GM19193 (cell line): ENCODE data around the gene KCTD21.

ENCODE experiments used
- POLR2A ChIP-seq: IDR thresholded peaks from 4 replicates; pipeline ENCODE4 v1.6.1; 2011; ENCODE audit not compliant: insufficient read depth, insufficient read length; ENCODE audit errors: extremely low read depth

Gene KCTD21

GRCh38 chr11:78188286-78189173 lies at the start of gene KCTD21, which contains the start of gene USP35:
KCTD21 (minus strand) TSS chr11:78188626; CDS start chr11:78174554, 14,072 bp downstream.
USP35 (plus strand) TSS chr11:78188919; CDS start chr11:78196246, 7,327 bp downstream.
- peak; percentile 50 for TF ChIP-seq POLR2A

GRCh38 chr11:78237293-78238046 lies 49.0 kb upstream of the KCTD21 start:
- TF ChIP-seq POLR2A, result no peak

- no peak for TF ChIP-seq POLR2A
Measured at GRCh38 chr11:78234006-78234405, 45.6 kb upstream of the KCTD21 start.

DNA sequence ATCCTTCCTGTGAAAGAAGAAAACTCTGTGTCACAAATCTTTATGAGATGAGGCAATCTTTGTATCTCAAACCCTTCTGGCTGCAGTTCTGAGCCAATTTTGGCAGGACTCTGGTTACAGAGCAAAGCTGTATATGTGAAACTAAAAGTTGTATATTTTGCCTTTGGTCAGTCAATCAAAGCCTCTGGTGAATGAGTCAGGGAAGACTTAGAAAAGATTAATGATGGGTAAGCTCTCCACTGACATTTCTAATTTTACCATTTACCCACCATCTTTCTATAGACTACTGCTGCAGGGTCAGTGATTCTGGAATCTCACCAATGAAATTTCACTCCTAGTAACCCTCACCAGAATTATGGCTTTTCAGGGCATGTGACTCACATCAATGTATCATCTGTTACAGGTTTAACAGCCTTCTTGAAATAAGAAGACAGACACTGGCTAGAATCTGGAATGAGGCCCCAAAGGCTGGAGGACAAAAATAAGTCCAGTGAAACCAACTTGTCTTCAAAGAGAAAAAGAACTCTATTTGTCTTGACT lies 43.6 kb upstream of the KCTD21 start:
- TF ChIP-seq POLR2A, result no peak

- TF ChIP-seq POLR2A, result no peak
Measured at GRCh38 chr11:78230161-78230877, 41.9 kb upstream of the KCTD21 start.

DNA sequence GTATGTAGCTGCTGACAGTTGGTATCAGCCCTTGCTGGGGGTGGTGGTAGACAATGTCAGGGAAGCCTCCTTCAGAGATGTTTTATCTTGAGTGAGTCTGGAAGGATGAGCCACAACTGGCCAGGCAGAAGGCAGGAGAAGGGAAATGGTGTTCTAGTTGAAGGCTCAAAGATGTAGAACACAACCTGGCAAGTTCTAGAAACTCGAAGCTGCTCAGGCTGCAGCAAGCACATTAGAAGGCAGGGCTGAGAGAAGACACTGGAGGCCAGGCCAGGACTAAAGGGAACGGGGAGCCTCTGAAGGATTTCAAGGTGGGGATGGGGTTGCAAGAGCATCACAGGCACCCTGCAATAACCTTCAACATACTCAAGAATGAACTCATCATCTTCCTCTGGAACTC lies 40.7 kb upstream of the KCTD21 start:
- no peak for TF ChIP-seq POLR2A

GRCh38 chr11:78228467-78228866 lies 40.0 kb upstream of the KCTD21 start:
- no peak for TF ChIP-seq POLR2A

GRCh38 chr11:78227921-78228320 lies 39.5 kb upstream of the KCTD21 start:
- no peak for TF ChIP-seq POLR2A

DNA sequence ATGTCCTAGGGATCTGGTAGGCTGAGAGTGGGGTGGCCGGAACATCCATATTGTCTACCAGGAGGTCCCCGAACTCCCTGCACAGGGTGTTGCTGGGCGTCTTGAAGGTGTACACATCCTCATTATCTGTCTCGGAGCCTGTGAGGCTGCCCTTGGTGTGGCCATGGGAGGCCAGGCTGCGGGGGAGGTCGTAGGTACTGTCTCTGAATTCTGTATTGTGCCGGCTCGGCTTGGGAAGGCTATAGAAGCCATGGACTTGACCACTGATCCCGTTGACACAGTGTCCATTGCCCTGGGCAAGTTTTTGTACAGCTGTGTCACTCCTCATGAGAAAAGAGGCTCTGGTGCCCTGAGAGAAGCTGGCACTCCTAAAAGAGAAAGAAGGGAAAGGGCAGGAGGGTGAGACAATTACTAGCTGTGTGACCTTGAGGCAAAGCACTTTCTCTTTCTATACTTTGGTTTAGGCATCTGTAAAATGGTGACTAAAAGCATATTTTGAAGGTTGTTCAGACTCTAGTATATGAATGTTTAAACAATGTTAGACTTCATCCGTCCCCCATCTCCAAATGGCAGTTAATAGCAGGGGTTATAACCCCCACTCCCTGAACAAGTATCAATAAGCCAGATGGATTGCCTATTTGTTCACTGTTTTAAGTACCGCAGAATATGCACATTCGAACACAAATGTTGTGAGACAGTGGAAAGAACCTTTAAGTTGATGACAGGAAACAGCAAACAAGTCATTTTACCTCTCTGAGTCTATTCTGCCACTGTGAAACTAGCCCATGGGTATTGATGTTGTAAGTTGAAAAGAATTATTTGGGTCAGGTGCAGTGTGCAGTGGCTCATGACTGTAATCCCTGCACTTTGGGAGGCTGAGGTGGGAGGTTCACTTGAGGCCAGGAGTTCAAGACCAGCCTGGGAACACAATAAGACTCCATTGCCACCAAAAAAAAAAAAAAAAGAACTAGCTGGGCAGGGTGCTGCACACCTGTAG lies 38.6 kb upstream of the KCTD21 start:
- no peak for TF ChIP-seq POLR2A

DNA sequence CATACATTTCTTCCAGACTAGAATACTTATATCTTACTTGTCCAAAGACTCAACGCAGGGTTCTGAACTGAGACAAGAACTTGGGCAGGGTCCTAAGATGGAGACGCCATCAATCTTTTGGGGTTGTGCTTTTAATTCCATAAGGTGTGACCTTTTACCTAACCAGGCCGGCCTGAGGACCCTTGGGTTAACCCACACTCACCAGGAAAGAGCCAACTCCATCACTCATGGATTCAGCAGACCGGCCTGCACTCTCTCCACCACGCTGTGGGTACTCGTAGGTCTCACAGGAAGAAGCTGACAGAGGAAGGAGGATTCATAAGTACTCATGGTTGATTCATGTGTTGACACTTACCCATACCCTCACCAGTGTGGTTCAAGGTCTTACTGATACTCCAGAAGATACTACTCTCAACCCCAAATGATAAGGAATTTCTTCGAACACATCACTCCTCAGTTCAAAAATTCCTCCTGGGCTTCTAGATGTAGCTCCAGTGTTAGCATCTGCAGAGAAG lies 36.5 kb upstream of the KCTD21 start:
- TF ChIP-seq POLR2A, result no peak

- no peak for TF ChIP-seq POLR2A
Measured at GRCh38 chr11:78224506-78224905, 36.1 kb upstream of the KCTD21 start.

GRCh38 chr11:78223320-78223954 lies 35.0 kb upstream of the KCTD21 start:
- no peak for TF ChIP-seq POLR2A
